ENCODE results near the gene LRR1.

- no peak for TF ChIP-seq POLR2A (IDR thresholded peaks at IDR 0.05; ENCODE audit: low read depth, low read length)
- no peak for TF ChIP-seq POLR2AphosphoS5 (IDR thresholded peaks at IDR 0.05; ENCODE audit: low read depth, low read length)
Measured at GRCh38 chr14:49637534-49638078, 38.9 kb downstream of the LRR1 start.
